CD4-positive, alpha-beta T cell treated with Interleukin-4 for 4 hours (primary cell): ENCODE results near the gene ZNF521.

Experiments used
- DNase-seq: peaks from one replicate; pipeline ENCODE4 v3.0.0-alpha.2; 2020

The ZNF521 gene

GRCh38 chr18:25247725-25248124 is 104.2 kb downstream of the ZNF521 start:
- no peak for DNase-seq

- DNase-seq, result no peak
These were observed 106.9 kb downstream of the ZNF521 start for GRCh38 chr18:25244924-25245698.

DNA sequence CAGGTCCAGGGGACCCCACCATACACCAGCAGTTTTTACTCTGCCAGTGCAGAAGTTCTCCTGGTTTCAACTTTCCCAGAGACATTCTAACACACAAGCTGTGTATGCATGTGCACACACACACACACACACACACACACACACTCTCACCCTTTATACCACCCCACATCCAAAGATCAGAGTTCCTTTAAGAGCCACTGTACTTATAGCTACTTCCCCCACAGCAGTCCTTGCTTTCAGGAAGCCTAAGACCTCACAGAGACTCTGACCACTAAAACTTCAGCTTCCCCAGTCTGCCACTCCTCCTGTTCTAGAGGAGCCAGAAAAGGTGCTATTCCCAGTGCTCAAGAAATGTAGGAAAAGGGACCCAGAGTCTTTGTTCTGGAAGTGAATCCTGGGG is 107.8 kb downstream of the ZNF521 start:
- DNase-seq, result no peak

DNA sequence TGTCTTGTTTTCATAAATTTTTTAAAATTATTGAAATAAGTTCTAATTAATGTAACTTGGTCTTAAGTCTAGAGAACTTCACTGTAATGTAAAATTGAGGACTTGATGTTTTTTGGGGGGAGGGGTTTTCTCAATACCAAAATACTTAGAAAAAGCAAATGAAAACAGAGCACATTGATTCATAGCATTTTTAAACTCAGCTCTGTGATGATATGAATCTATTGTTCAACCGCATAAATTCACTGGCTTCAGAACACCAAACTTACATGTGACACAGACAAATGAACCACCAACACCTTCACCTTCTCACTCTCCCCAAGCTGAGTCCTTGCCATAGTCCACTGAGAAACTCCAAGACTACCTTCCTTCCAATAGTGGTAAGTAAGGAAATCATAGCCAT is 108.2 kb downstream of the ZNF521 start:
- DNase-seq, result no peak

GRCh38 chr18:25243257-25243656 is 108.7 kb downstream of the ZNF521 start:
- DNase-seq, result no peak

DNA sequence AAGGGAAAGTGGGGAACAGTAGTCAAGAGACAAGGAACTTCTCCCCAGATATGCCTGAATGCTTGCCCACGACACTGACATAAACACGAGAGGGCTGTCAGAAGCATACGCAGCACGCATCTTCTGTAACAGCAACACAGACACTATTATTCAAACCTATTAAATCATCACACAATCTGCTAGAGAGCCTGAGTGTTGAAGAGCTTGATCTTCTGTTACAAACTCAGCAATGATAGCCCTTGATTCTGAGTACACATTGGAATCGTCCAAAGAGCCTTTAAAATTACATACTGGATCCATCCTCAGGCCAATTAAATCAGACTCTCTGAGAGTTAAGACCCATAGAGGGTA is 111.6 kb downstream of the ZNF521 start:
- DNase-seq, result no peak

DNA sequence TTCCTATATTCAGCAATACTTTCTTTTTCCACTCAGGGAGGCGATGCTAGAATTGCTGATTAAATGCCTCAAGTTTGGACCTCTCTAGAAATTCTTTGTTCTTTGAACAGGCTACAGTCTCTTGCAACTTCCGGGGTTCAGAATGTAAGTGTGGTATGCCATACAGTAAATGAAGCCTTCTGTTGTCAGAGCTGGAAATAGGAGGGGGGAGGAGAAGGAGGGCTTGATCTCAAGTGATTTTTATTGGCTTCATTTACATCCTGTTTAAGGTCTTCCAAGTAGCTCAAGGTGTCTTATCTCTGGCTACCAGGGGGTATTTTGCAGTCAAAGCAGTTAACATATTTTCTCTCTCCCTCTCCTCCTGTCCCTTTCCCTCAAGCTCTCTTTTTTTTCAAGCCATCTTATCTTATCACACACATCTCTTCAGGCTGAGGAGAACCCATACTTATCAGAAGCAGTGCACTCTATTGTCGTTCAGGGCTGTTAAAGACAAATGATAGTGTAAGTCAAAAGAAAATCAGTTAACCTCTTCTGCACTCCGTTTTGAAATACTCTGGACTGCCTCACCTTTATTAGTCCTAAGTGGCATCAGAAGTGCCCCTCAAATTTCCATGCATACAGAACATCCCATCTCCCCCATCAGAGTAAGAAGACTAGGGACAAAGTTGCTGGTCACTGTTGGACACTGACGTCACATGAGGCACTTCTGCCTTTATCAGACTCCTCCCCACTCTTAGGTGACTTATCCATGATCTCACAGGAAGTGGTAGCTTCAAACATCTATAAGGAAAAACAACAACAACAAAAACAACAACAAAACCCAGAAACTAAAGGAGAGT is 112.2 kb downstream of the ZNF521 start:
- no peak for DNase-seq

- DNase-seq, result no peak
These were observed 112.8 kb downstream of the ZNF521 start for GRCh38 chr18:25239151-25239550.

GRCh38 chr18:25237571-25238267 is 114.2 kb downstream of the ZNF521 start:
- no peak for DNase-seq

DNA sequence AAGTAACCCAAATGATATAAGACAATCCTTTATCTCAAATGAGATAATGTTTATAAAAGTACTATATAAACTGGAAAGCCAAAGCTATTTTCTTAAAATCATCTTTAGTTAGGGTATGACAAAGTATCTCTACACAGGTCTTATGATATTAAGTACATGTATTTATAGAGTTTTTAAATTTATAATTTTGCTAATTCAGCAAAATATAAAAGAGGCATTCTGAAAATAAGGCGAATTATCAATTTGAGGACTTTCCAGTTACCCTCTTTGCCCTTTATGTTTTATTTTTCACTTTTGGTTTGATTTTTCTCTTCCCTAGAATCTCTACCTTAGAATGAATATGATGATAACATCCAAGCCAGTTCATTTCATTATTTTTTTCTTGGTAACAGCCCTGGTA is 115.2 kb downstream of the ZNF521 start:
- DNase-seq, result no peak

DNA sequence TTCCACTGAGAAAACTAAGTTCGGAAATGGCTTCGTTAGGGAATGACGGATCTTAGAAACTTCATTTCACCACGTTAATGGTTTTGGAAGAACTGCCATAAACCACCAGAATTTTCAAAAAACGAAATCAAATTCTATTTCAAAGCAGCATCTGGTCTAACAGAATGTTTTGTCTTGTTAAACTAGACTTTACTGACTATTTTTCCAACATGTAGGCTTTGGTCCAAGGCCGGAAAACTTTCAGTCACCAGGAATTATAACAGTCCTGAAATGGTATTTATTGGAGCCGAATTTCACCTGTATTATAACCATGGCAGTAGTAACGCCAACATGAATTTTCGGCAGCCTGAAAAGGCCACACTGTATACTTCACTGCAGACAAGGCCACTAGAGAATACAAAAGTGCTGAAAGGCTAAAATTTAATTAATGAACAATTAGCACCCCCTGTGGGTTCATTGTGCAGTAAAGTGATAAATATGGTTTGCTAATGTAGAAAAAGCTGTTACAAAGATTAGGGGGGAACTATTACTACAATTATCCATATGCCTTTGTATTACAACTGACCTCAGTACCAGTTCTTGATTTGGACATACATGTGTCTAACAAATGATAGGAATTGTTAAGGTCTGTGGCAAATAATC is 116.4 kb downstream of the ZNF521 start:
- no peak for DNase-seq

DNA sequence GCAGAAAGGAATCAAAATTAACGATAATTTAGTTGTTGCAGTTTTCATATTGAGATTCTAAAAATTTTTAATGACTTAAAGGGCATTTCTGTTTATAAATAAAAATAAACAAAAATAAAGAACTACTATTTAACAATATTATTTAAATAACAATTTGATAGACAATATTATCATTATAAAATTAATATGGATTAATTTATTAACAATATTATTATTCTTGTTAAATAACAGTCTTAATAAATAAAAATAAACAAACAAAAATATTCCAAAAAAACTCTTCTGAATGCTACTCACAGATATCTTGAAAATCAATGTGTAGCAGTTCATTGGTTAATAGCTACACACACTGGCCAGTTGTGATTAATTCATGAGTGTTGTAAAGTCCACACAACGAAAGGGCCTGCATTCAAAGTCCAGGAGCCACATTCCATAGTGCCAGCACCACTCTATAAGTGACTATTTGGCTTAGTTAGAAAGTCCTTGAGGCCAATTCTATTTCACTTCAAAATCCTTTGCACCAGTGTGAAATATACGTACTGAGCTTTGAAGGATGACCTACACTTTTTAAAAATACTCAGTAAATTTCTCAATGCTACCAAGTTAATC is 117.1 kb downstream of the ZNF521 start:
- DNase-seq, result no peak

- no peak for DNase-seq
These were observed 117.7 kb downstream of the ZNF521 start for GRCh38 chr18:25234322-25234639.

GRCh38 chr18:25233528-25234321 is 118.2 kb downstream of the ZNF521 start:
- DNase-seq, result no peak

DNA sequence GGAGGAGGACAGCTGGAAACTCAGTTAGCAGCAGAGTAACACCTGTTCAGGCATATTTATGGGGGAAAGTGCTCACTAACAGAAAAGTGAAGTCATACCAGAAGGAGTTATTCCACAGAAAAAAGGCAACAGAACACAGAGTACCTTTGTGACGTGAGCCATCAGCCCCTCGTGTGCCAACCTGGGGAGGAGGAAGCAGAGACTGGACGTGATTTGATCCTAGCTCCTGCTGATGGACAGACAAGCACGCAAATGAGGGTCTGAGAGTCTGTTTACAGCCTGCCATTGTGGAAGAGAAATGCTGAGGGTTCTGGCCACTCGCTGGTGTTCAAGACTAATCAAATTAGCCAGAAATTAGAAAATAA is 120.7 kb downstream of the ZNF521 start:
- DNase-seq, result no peak

DNA sequence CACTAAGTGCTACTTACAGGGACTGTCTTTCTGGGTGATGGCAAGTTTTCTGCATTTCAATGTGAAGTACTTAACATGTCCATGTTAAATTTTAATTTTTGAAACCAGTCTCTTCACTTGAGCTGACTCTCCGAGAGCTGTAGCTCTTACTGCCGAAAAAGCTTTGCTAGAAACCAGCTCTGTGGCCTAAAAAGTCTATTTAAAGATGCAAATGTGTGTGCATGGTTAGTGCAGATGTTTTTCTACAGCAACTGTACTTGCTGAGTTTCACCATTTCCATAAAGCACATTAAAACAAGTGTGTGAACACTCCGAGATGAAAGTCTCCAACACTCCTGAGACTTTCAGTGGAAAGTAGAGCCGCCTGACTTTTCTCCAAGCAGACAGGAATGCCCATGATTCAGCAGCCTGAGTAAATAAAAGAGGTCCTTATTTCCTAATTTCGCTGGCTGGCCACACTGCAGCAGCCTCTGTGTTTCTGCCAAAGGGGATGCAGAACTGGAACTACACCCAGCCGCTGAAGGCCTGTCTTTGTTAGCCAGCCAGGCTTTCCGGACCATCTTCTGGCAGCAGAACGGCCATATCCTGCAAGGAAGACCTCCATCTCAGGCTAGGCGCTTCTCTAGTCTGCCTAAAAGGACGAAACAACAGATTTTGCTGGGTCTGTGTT is 121.2 kb downstream of the ZNF521 start:
- no peak for DNase-seq

DNA sequence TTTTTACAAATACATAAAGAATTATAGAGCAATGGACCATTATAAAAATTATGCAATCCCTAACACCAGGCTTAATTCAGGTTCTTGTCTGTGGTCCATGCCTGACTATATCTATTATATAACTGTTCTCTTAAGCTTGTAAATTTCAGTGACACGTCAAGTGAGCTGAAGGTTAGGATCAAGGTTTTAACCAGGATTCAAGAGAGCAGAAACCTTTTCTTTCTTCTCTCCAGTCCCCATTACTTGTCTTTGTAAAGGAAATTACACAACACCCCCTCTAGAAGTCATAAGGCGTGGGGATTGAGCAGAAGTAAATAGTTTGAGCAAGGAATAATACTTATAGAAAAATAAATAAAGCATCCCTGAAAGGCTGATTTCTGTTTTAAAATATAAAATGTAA is 122.0 kb downstream of the ZNF521 start:
- no peak for DNase-seq

GRCh38 chr18:25229081-25229480 is 122.9 kb downstream of the ZNF521 start:
- no peak for DNase-seq

- DNase-seq, result no peak
These were observed 123.6 kb downstream of the ZNF521 start for GRCh38 chr18:25228410-25228809.

GRCh38 chr18:25225151-25225550 is 126.8 kb downstream of the ZNF521 start:
- DNase-seq, result no peak
